Liver (tissue), 9 donors: ENCODE data around the gene ABCC9. TPM values are rescaled to one million over a fixed set of nuclear protein-coding genes. Genes with fewer than 3 reads are reported as not detected.
A peak's percentile ranks its signal among the peaks of the same experiment; 100 is the strongest.

ENCODE experiments used
- DNase-seq: peaks from one replicate; pipeline ENCODE4 v3.0.0-alpha.2; 2017; ENCODE audit warnings: low spot score
- H3K27ac ChIP-seq, 2 donors: one replicate each; pipeline ENCODE4 v1.7.0; 2013; ENCODE audit warnings: inconsistent platforms in 2 of 2, low read length in 2 of 2, control low read depth in 1 of 2, low read depth in 1 of 2, mild to moderate bottlenecking in 1 of 2
- H3K27me3 ChIP-seq, 4 donors: one replicate each; pipeline versions ENCODE4 v1.6.1 to v1.7.0; 2013; ENCODE audit warnings: low read length in 3 of 4, inconsistent platforms in 1 of 4, mild to moderate bottlenecking in 1 of 4, moderate library complexity in 1 of 4; ENCODE audit not compliant: control insufficient read depth in 4 of 4, insufficient read depth in 4 of 4
- H3K36me3 ChIP-seq, 4 donors: one replicate each; pipeline versions ENCODE4 v1.6.1 to v1.7.0; 2013; ENCODE audit warnings: low read length in 3 of 4, mild to moderate bottlenecking in 3 of 4, low read depth in 1 of 4, moderate library complexity in 1 of 4; ENCODE audit not compliant: control insufficient read depth in 4 of 4, insufficient read depth in 3 of 4
- H3K4me1 ChIP-seq, 4 donors: one replicate each; pipeline versions ENCODE4 v1.6.1 to v1.7.0; 2013; ENCODE audit warnings: low read length in 3 of 4, mild to moderate bottlenecking in 3 of 4, moderate library complexity in 1 of 4; ENCODE audit not compliant: control insufficient read depth in 4 of 4, insufficient read depth in 4 of 4
- H3K4me3 ChIP-seq, 3 donors: one replicate each; pipeline versions ENCODE4 v1.6.1 to v1.7.0; 2013; ENCODE audit warnings: low read length in 3 of 3, control low read depth in 1 of 3, low read depth in 1 of 3, mild to moderate bottlenecking in 1 of 3
- H3K9ac ChIP-seq, 2 donors: one replicate each; pipeline ENCODE4 v1.7.0; 2013; ENCODE audit warnings: low read length in 2 of 2, mild to moderate bottlenecking in 2 of 2, moderate library complexity in 2 of 2, control low read depth in 1 of 2, low read depth in 1 of 2
- H3K9me3 ChIP-seq, 4 donors: one replicate each; pipeline versions ENCODE4 v1.6.1 to v1.7.0; 2013; ENCODE audit warnings: low read length in 3 of 4; ENCODE audit not compliant: control insufficient read depth in 4 of 4
- ATF3 ChIP-seq: IDR thresholded peaks from 2 replicates; pipeline ENCODE4 v1.6.1; 2016; ENCODE audit warnings: antibody characterized with exemption
- CTCF ChIP-seq: fragments of 150-350 bp; IDR thresholded peaks from 2 replicates; pipeline ENCODE4 v1.5.1; 2017; ENCODE audit warnings: improper control_type of control experiment, low read depth, low read length; ENCODE audit not compliant: missing input control
- FOXA2 ChIP-seq: IDR thresholded peaks from 2 replicates; pipeline ENCODE4 v1.6.1; 2016; ENCODE audit warnings: antibody characterized with exemption
- JUND ChIP-seq, 2 donors: IDR thresholded peaks; 2 replicates each; pipeline ENCODE4 v1.6.1; 2016; ENCODE audit warnings: antibody characterized with exemption in 2 of 2
- MAX ChIP-seq: IDR thresholded peaks from 2 replicates; pipeline ENCODE4 v1.6.1; 2016; ENCODE audit warnings: antibody characterized with exemption
- NR2F2 ChIP-seq: IDR thresholded peaks from 2 replicates; pipeline ENCODE4 v1.6.1; 2016; ENCODE audit warnings: antibody characterized with exemption
- RAD21 ChIP-seq, 2 donors: IDR thresholded peaks; 2 replicates each; pipeline ENCODE4 v1.6.1; 2016; ENCODE audit warnings: antibody characterized with exemption in 2 of 2, mild to moderate bottlenecking in 2 of 2
- REST ChIP-seq: IDR thresholded peaks from 2 replicates; pipeline ENCODE4 v1.6.1; 2016; ENCODE audit warnings: antibody characterized with exemption, mild to moderate bottlenecking
- RXRA ChIP-seq, 2 donors: IDR thresholded peaks; 2 replicates each; pipeline ENCODE4 v1.6.1; 2017 to 2018; ENCODE audit warnings: antibody characterized with exemption in 2 of 2, mild to moderate bottlenecking in 1 of 2
- SP1 ChIP-seq: IDR thresholded peaks from 2 replicates; pipeline ENCODE4 v1.6.1; 2018; ENCODE audit warnings: antibody characterized with exemption, mild to moderate bottlenecking
- ZBTB33 ChIP-seq: IDR thresholded peaks from 2 replicates; pipeline ENCODE4 v1.6.1; 2016; ENCODE audit warnings: antibody characterized with exemption
- WGBS: extraction: QIAGEN DNeasy Blood & Tissue Kit; methylation state at CpG from one replicate; pipeline ENCODE4 v1.1.7; 2013; 5-methylcytosine and 5-hydroxymethylcytosine counted together
- polyA plus RNA-seq, 2 donors: library from polyadenylated mRNA; stranded (reverse) in 1 of 2; unstranded in 1 of 2; fragments of 200-250 nt in 1 of 2; fragments of >200 nt in 1 of 2; fragmentation: Nextera tagmentation in 1 of 2; extraction: Ambion mirVana in 1 of 2; gene quantifications; one replicate each; pipeline versions ENCODE4 v1.2.1 to v1.2.3, GENCODE V29; 2013 to 2015
- total RNA-seq, 2 donors: library from RNA; depleted of rRNA; stranded (reverse); fragments of >200 nt; gene quantifications; one replicate each; pipeline ENCODE4 v1.2.3, GENCODE V29; 2014
- donor health status: healthy.
- donor health status: healthy.
- donor health status: healthy.
- donor health status: healthy.
- donor health status: healthy.

Gene ABCC9
- total and polyA plus RNA-seq, 4 donors, result 2.7 to 55.6 (median 10.7) TPM

- WGBS, result 95% methylated on average over 5 of the region's 5 CpGs
- Histone ChIP-seq H3K27ac (no peak overlapping the region), H3K9ac (no peak overlapping the region), H3K36me3 (no peaks in the 10 kb centered on the region), H3K27me3 (no peaks in the 10 kb centered on the region), H3K4me3 (no peak overlapping the region), H3K4me1 (no peaks in the 10 kb centered on the region), H3K9me3 (no peaks in the 10 kb centered on the region)
- DNase-seq, result no peak
- TF ChIP-seq FOXA2, result no peak
- peak; percentile 64 to 76 for TF ChIP-seq RAD21 (IDR thresholded peaks at IDR 0.05)
- peak; percentile 25 for TF ChIP-seq CTCF
- no peak for TF ChIP-seq MAX
- TF ChIP-seq REST, result no peak
- no peak for TF ChIP-seq JUND (IDR thresholded peaks at IDR 0.05)
- no peak for TF ChIP-seq RXRA (IDR thresholded peaks at IDR 0.05)
Measured at GRCh38 chr12:21962821-21963220, 21.6 kb upstream of the ABCC9 start.

GRCh38 chr12:21962236-21962635 lies 21.0 kb upstream of the ABCC9 start:
- Histone ChIP-seq H3K36me3 (no peaks in the 10 kb centered on the region), H3K9ac (no peak overlapping the region), H3K9me3 (no peaks in the 10 kb centered on the region), H3K4me3 (no peak overlapping the region), H3K4me1 (no peaks in the 10 kb centered on the region), H3K27ac (no peak overlapping the region), H3K27me3 (no peaks in the 10 kb centered on the region)
- TF ChIP-seq NR2F2, result no peak
- no peak for TF ChIP-seq SP1
- no peak for TF ChIP-seq CTCF
- TF ChIP-seq ZBTB33, result no peak
- TF ChIP-seq ATF3, result no peak
- TF ChIP-seq JUND (IDR thresholded peaks at IDR 0.05), result no peak
- 92% methylated on average over 5 of the region's 5 CpGs for WGBS
- DNase-seq, result no peak
